Peyer's patch (tissue), 4 donors: ENCODE results near the gene GPRIN2. TPM values are rescaled to one million over a fixed set of nuclear protein-coding genes. Genes with fewer than 3 reads are reported as not detected.

ENCODE experiments used
- DNase-seq, 3 donors: peaks; one replicate each; pipeline ENCODE4 v3.0.0-alpha.2; 2017 to 2019
- H3K27ac ChIP-seq, 4 donors: fragments of 200-600 bp; sonication (generic); one replicate each; pipeline ENCODE4 v1.5.1; 2016 to 2019
- H3K27me3 ChIP-seq, 2 donors: fragments of 200-600 bp; sonication (generic); one replicate each; pipeline ENCODE4 v1.5.1; 2019
- H3K36me3 ChIP-seq, 3 donors: fragments of 200-600 bp; sonication (generic); one replicate each; pipeline ENCODE4 v1.5.1; 2016 to 2019
- H3K4me1 ChIP-seq, 4 donors: fragments of 200-600 bp; sonication (generic); one replicate each; pipeline ENCODE4 v1.5.1; 2016 to 2019
- H3K4me3 ChIP-seq, 4 donors: fragments of 200-600 bp; sonication (generic); 1 replicate in 3 of 4; 2 replicates in 1 of 4; pipeline ENCODE4 v1.5.1; 2016 to 2019; ENCODE audit warnings: mild to moderate bottlenecking in 1 of 4
- H3K9me3 ChIP-seq, 4 donors: fragments of 200-600 bp; sonication (generic); one replicate each; pipeline ENCODE4 v1.5.1; 2016 to 2019; ENCODE audit warnings: mild to moderate bottlenecking in 1 of 4
- POLR2A ChIP-seq, 2 donors: fragments of 450-650 bp; IDR thresholded peaks; one replicate each; pipeline ENCODE4 v1.5.1; 2017; ENCODE audit warnings: antibody characterized with exemption in 2 of 2, mild to moderate bottlenecking in 2 of 2, moderate library complexity in 2 of 2
- total RNA-seq, 4 donors: library from RNA; depleted of rRNA; stranded (reverse); fragments of >200 nt; gene quantifications; one replicate each; pipeline ENCODE4 v1.1.0, GENCODE V29; 2016
- TF ChIP-seq, protein P1 (sequence below), 6 experiments: fragments of 450-650 bp in 4 of 6; fragments of 200-600 bp in 2 of 6; sonication (generic) in 1 of 6; IDR thresholded peaks; one replicate each; pipeline ENCODE4 v1.5.1; 2017 to 2019; ENCODE audit warnings: antibody characterized with exemption in 6 of 6, mild to moderate bottlenecking in 3 of 6, moderate library complexity in 1 of 6

Gene GPRIN2
- total RNA-seq, 4 donors from 2014 or later, result 6.6 to 79.9 (median 54.7) TPM

- Histone ChIP-seq H3K27me3 (no peaks in the 10 kb centered on the region), H3K27ac (no peak overlapping the region), H3K4me3 (no peak overlapping the region), H3K36me3 (no peaks in the 10 kb centered on the region), H3K4me1 (peaks cover 0 to 12% (median 3%) of the 10 kb centered on the region in 4 donors), H3K9me3 (no peaks in the 10 kb centered on the region)
- peak in 2 of 3 donors; percentile 43 to 44 for DNase-seq
- TF ChIP-seq POLR2A (IDR thresholded peaks at IDR 0.05), result no peak
- TF ChIP-seq, protein P1, sequence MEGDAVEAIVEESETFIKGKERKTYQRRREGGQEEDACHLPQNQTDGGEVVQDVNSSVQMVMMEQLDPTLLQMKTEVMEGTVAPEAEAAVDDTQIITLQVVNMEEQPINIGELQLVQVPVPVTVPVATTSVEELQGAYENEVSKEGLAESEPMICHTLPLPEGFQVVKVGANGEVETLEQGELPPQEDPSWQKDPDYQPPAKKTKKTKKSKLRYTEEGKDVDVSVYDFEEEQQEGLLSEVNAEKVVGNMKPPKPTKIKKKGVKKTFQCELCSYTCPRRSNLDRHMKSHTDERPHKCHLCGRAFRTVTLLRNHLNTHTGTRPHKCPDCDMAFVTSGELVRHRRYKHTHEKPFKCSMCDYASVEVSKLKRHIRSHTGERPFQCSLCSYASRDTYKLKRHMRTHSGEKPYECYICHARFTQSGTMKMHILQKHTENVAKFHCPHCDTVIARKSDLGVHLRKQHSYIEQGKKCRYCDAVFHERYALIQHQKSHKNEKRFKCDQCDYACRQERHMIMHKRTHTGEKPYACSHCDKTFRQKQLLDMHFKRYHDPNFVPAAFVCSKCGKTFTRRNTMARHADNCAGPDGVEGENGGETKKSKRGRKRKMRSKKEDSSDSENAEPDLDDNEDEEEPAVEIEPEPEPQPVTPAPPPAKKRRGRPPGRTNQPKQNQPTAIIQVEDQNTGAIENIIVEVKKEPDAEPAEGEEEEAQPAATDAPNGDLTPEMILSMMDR (IDR thresholded peaks at IDR 0.05), result no peak
Observed at GRCh38 chr10:46525177-46525823, 31.2 kb downstream of the GPRIN2 start.

GRCh38 chr10:46524472-46525176, 31.8 kb downstream of the GPRIN2 start:
- H3K4me3 ChIP-seq, result no peak overlapping the region
- H3K27ac ChIP-seq, result no peak overlapping the region
- peaks cover 0 to 12% (median 3%) of the 10 kb centered on the region in 4 donors for H3K4me1 ChIP-seq
- no peaks in the 10 kb centered on the region for H3K27me3 ChIP-seq
- peak in 2 of 3 donors; percentile 45 to 50 for DNase-seq
- no peaks in the 10 kb centered on the region for H3K36me3 ChIP-seq
- H3K9me3 ChIP-seq, result no peaks in the 10 kb centered on the region
- TF ChIP-seq, protein P1 (IDR thresholded peaks at IDR 0.05), result no peak
- no peak for TF ChIP-seq POLR2A (IDR thresholded peaks at IDR 0.05)

GRCh38 chr10:46523962-46524471, 32.4 kb downstream of the GPRIN2 start:
- no peaks in the 10 kb centered on the region for H3K36me3 ChIP-seq
- peaks cover 0 to 12% (median 3%) of the 10 kb centered on the region in 4 donors for H3K4me1 ChIP-seq
- H3K27me3 ChIP-seq, result no peaks in the 10 kb centered on the region
- H3K27ac ChIP-seq, result peak overlapping the region in 1 of 4 donors; percentile 20
- no peak for TF ChIP-seq POLR2A (IDR thresholded peaks at IDR 0.05)
- TF ChIP-seq, protein P1 (IDR thresholded peaks at IDR 0.05), result no peak
- peak in 2 of 3 donors; percentile 42 to 46 for DNase-seq
- H3K4me3 ChIP-seq, result no peak overlapping the region
- H3K9me3 ChIP-seq, result no peaks in the 10 kb centered on the region

DNA sequence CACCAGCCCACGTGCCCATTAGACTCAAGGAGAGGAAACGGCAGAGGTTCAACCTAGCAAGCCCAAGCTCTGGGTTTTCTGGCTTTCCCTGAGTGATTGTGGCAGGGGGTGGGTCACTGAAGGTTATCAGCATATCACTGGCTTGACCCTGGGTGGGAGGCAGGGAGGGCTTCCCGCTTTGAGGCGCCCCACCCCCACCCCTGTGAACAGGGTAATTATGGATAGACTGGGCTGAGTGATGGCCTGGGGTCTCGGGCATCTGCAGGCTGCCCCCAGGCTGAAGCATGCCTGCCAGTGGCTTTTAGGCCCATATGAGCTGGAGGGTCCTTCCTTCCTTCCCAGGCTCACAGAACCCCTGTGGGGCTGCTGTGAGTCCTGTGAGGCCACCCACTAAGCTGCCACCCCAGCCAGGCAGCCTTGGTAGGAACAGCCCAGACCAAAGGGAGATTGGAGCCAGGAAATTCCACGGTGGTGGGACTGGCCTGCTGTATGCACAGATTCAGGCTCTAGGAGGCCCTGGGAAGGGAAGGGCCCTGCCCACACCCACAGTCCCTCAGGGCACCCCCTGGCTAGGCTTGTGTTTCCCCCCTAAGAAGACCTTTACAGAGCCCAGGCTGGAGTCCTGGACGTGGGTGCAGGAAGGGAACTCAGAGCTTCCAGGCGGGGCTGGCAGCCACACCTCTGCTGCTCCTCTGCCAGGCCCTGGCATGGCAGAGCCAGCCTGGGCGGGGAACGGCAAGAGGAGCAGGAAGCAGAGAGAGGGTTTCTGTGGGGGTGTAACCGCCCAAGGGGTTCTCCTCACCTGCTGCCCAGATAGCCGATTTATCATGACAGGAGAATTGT, 33.1 kb downstream of the GPRIN2 start:
- H3K36me3 ChIP-seq, result no peaks in the 10 kb centered on the region
- H3K27ac ChIP-seq, result peak overlapping the region in 2 of 4 donors; percentile 5 to 20
- no peaks in the 10 kb centered on the region for H3K9me3 ChIP-seq
- TF ChIP-seq, protein P1 (IDR thresholded peaks at IDR 0.05), result peak in 1 of 6 experiments; percentile 13
- no peak for TF ChIP-seq POLR2A (IDR thresholded peaks at IDR 0.05)
- H3K27me3 ChIP-seq, result no peaks in the 10 kb centered on the region
- no peak overlapping the region for H3K4me3 ChIP-seq
- peaks cover 0 to 12% (median 3%) of the 10 kb centered on the region in 4 donors for H3K4me1 ChIP-seq
- peak in 2 of 3 donors; percentile 73 to 86 for DNase-seq
